IPS-20b (cell line): Measurements from ENCODE around the gene TGFBRAP1.

Experiments used
- H3K27ac ChIP-seq: one replicate; pipeline ENCODE4 v1.5.1; 2013; ENCODE audit warnings: low read length
- H3K27me3 ChIP-seq: 2 replicates; pipeline ENCODE4 v1.6.1; 2013; ENCODE audit warnings: mild to moderate bottlenecking, low read length, inconsistent platforms; ENCODE audit not compliant: insufficient read depth
- H3K36me3 ChIP-seq: 2 replicates; pipeline ENCODE4 v1.6.1; 2013; ENCODE audit warnings: low read depth, mild to moderate bottlenecking, inconsistent platforms, low read length, moderate library complexity; ENCODE audit not compliant: insufficient read depth
- H3K4me1 ChIP-seq: 2 replicates; pipeline ENCODE4 v1.6.1; 2013; ENCODE audit warnings: mild to moderate bottlenecking, control low read depth, inconsistent platforms, low read length, moderate library complexity; ENCODE audit not compliant: insufficient read depth
- H3K4me3 ChIP-seq: 2 replicates; pipeline ENCODE4 v1.5.1; 2013; ENCODE audit warnings: mild to moderate bottlenecking, low read length, inconsistent platforms
- H3K9ac ChIP-seq: 2 replicates; pipeline ENCODE4 v1.6.1; 2013; ENCODE audit warnings: low read depth, mild to moderate bottlenecking, inconsistent platforms, low read length, moderate library complexity
- H3K9me3 ChIP-seq: 2 replicates; pipeline ENCODE4 v1.6.1; 2013; ENCODE audit warnings: mild to moderate bottlenecking, low read depth, low read length, inconsistent platforms; ENCODE audit not compliant: insufficient read depth

The TGFBRAP1 gene

GRCh38 chr2:105307962-105308361 lies 21.6 kb downstream of the TGFBRAP1 start:
- H3K4me3 ChIP-seq: no peak overlapping the region
- no peaks in the 10 kb centered on the region for H3K27me3 ChIP-seq
- H3K9ac ChIP-seq: no peak overlapping the region
- H3K9me3 ChIP-seq: no peaks in the 10 kb centered on the region
- H3K36me3 ChIP-seq: peaks cover 19% of the 10 kb centered on the region
- H3K27ac ChIP-seq: no peak overlapping the region
- peaks cover 13% of the 10 kb centered on the region for H3K4me1 ChIP-seq

DNA sequence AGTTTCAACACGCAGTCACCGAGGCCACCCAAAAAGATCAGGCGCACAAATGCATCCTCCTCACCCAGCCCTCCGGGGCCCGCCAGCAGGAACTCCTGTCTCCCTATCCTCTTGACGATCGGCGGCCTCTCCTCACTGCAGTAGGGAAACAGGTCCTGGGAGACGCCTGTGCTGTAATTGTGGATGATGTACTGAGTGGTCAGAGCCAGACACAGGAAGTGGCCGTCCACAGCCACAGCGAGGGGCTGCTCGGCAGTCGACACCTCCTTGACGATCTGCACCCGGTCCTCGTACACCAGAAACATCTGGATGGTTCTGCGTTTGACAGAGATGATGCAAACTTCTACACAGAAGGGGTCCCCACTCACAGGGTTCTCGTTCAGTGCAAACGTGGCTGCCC lies 22.0 kb downstream of the TGFBRAP1 start:
- Histone ChIP-seq H3K4me3 (no peak overlapping the region), H3K9me3 (no peaks in the 10 kb centered on the region), H3K27ac (no peak overlapping the region)

GRCh38 chr2:105307146-105307545 lies 22.4 kb downstream of the TGFBRAP1 start:
- Histone ChIP-seq H3K27ac (no peak overlapping the region), H3K9me3 (no peaks in the 10 kb centered on the region), H3K4me3 (no peak overlapping the region), H3K36me3 (peaks cover 19% of the 10 kb centered on the region), H3K27me3 (no peaks in the 10 kb centered on the region), H3K9ac (no peak overlapping the region), H3K4me1 (peaks cover 13% of the 10 kb centered on the region)

More for the DNA sequence above, 22.0 kb downstream of the TGFBRAP1 start:
- peaks cover 13% of the 10 kb centered on the region for H3K4me1 ChIP-seq
- no peaks in the 10 kb centered on the region for H3K27me3 ChIP-seq
- H3K9ac ChIP-seq: no peak overlapping the region
- H3K36me3 ChIP-seq: peaks cover 19% of the 10 kb centered on the region

GRCh38 chr2:105301646-105302045 lies 27.9 kb downstream of the TGFBRAP1 start:
- Histone ChIP-seq H3K9me3 (no peaks in the 10 kb centered on the region), H3K4me1 (no peaks in the 10 kb centered on the region), H3K27ac (no peak overlapping the region), H3K27me3 (no peaks in the 10 kb centered on the region), H3K4me3 (no peak overlapping the region), H3K9ac (no peak overlapping the region), H3K36me3 (peaks cover 23% of the 10 kb centered on the region)

GRCh38 chr2:105299290-105299689 lies 30.2 kb downstream of the TGFBRAP1 start:
- Histone ChIP-seq H3K27ac (no peak overlapping the region), H3K9ac (no peak overlapping the region), H3K9me3 (no peaks in the 10 kb centered on the region), H3K36me3 (peaks cover 33% of the 10 kb centered on the region), H3K27me3 (no peaks in the 10 kb centered on the region), H3K4me3 (no peak overlapping the region), H3K4me1 (no peaks in the 10 kb centered on the region)

- Histone ChIP-seq H3K4me1 (no peaks in the 10 kb centered on the region), H3K9ac (no peak overlapping the region), H3K9me3 (no peaks in the 10 kb centered on the region), H3K27ac (no peak overlapping the region), H3K36me3 (peaks cover 39% of the 10 kb centered on the region), H3K27me3 (no peaks in the 10 kb centered on the region), H3K4me3 (no peak overlapping the region)
These were observed 31.5 kb downstream of the TGFBRAP1 start for GRCh38 chr2:105298017-105298416.

DNA sequence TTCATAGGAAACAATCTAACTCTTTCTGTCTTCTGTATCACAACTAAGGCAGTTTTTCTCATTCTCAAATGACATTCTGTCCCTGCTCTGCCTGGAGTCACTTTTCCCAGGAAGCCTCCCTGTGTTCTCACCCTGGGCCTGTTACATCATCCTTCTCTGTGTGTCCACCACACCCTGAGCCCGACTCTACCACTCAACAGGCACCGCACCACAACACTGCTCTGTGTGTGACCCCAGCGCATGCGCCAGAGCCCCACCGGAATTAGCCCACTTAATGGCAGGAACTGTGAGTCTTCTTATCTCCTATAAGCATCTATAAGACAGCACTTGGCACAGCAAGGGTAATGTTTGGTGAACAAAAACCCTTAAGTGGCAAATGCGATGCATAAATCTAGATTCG lies 32.3 kb downstream of the TGFBRAP1 start:
- Histone ChIP-seq H3K27ac (no peak overlapping the region), H3K4me1 (no peaks in the 10 kb centered on the region), H3K4me3 (no peak overlapping the region), H3K36me3 (peaks cover 43% of the 10 kb centered on the region), H3K9me3 (no peaks in the 10 kb centered on the region), H3K9ac (no peak overlapping the region), H3K27me3 (no peaks in the 10 kb centered on the region)

DNA sequence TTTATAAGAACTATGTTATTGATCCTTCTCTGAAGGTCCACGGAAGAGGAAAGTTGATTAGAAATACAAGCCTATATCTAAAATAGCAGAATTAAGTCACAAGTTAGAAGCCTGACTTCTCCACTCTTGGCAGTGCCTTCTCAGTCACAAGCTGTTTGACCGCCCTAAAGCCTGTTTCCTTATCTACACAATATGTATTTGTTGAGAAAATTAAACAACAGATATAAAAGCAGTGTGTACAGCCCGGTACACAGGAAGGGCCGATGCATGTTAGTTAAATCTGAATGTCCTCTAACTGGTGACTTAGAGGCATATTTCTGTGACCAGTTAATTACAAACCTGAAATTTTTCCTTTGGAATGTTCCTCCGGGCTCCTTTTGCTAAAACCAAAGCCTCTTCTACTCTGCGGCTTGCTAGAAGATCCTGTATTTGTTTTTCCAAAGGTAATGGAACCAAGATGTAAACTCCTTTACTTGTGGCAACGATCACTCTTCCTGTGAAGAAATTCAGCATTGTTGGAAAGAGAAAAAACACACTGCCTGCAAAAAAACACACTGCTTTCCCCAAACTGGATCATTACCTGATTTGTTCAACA lies 33.4 kb downstream of the TGFBRAP1 start:
- Histone ChIP-seq H3K4me1 (no peaks in the 10 kb centered on the region), H3K27ac (no peak overlapping the region), H3K36me3 (peaks cover 54% of the 10 kb centered on the region), H3K9ac (no peak overlapping the region), H3K9me3 (no peaks in the 10 kb centered on the region), H3K4me3 (no peak overlapping the region), H3K27me3 (no peaks in the 10 kb centered on the region)

GRCh38 chr2:105294844-105295481 lies 34.6 kb downstream of the TGFBRAP1 start:
- peak overlapping the region; percentile 8; the same call in 1 of the 2 replicates for H3K9ac ChIP-seq
- no peaks in the 10 kb centered on the region for H3K27me3 ChIP-seq
- no peak overlapping the region for H3K27ac ChIP-seq
- H3K4me1 ChIP-seq: no peaks in the 10 kb centered on the region
- H3K36me3 ChIP-seq: peaks cover 61% of the 10 kb centered on the region
- no peaks in the 10 kb centered on the region for H3K9me3 ChIP-seq
- H3K4me3 ChIP-seq: no peak overlapping the region

GRCh38 chr2:105294046-105294445 lies 35.5 kb downstream of the TGFBRAP1 start:
- Histone ChIP-seq H3K27ac (no peak overlapping the region), H3K4me1 (no peaks in the 10 kb centered on the region), H3K9ac (no peak overlapping the region), H3K4me3 (no peak overlapping the region), H3K36me3 (peaks cover 68% of the 10 kb centered on the region), H3K27me3 (no peaks in the 10 kb centered on the region), H3K9me3 (no peaks in the 10 kb centered on the region)

GRCh38 chr2:105291981-105292380 lies 37.6 kb downstream of the TGFBRAP1 start:
- H3K4me1 ChIP-seq: no peaks in the 10 kb centered on the region
- no peak overlapping the region for H3K27ac ChIP-seq
- H3K36me3 ChIP-seq: peaks cover 52% of the 10 kb centered on the region
- H3K27me3 ChIP-seq: no peaks in the 10 kb centered on the region
- no peak overlapping the region for H3K4me3 ChIP-seq
- H3K9me3 ChIP-seq: no peaks in the 10 kb centered on the region
- no peak overlapping the region for H3K9ac ChIP-seq

GRCh38 chr2:105290981-105291660 lies 38.4 kb downstream of the TGFBRAP1 start:
- Histone ChIP-seq H3K27ac (no peak overlapping the region), H3K9ac (no peak overlapping the region), H3K36me3 (peaks cover 51% of the 10 kb centered on the region), H3K9me3 (no peaks in the 10 kb centered on the region), H3K27me3 (no peaks in the 10 kb centered on the region), H3K4me3 (no peak overlapping the region), H3K4me1 (no peaks in the 10 kb centered on the region)
